Thoracic aorta (tissue), 2 donors: Measurements from ENCODE around the gene ALKBH5. TPM values are rescaled to one million over a fixed set of nuclear protein-coding genes. Genes with fewer than 3 reads are reported as not detected.

Experiments
- ATAC-seq: fragments of 150-250 bp; one replicate; pipeline ENCODE4 v1.8.0; 2017; ENCODE audit warnings: low read depth; ENCODE audit not compliant: insufficient number of reproducible peaks, low FRiP score
- DNase-seq: peaks from one replicate; pipeline ENCODE4 v3.0.0-alpha.2; 2020; ENCODE audit warnings: low spot score
- H3K27ac ChIP-seq, 2 donors: fragments of 200-600 bp; sonication (generic); 1 replicate in 1 of 2; 2 replicates in 1 of 2; pipeline ENCODE4 v1.5.1; 2016; ENCODE audit warnings: mild to moderate bottlenecking in 2 of 2, moderate library complexity in 2 of 2
- H3K27me3 ChIP-seq: fragments of 200-600 bp; sonication (generic); replicated peaks from 2 replicates; pipeline ENCODE4 v1.6.0; 2016; ENCODE audit warnings: mild to moderate bottlenecking; ENCODE audit not compliant: insufficient read depth
- H3K36me3 ChIP-seq: fragments of 200-600 bp; sonication (generic); one replicate; pipeline ENCODE4 v1.5.1; 2016
- H3K4me1 ChIP-seq, 2 donors: fragments of 200-600 bp; sonication (generic); 1 replicate in 1 of 2; 2 replicates in 1 of 2; pipeline versions ENCODE4 v1.5.1 to v1.6.0; 2016; ENCODE audit warnings: low read depth in 2 of 2, mild to moderate bottlenecking in 1 of 2; ENCODE audit not compliant: control insufficient read depth in 1 of 2
- H3K4me3 ChIP-seq: fragments of 200-600 bp; sonication (generic); 2 replicates; pipeline ENCODE4 v1.5.1; 2016; ENCODE audit warnings: mild to moderate bottlenecking
- H3K9me3 ChIP-seq: fragments of 200-600 bp; sonication (generic); 2 replicates; pipeline ENCODE4 v1.5.1; 2016
- total RNA-seq, 2 donors: library from RNA; depleted of rRNA; stranded (reverse); fragments of >200 nt; gene quantifications; one replicate each; pipeline versions ENCODE4 v1.1.0 to v1.2.3, GENCODE V29; 2016
- TF ChIP-seq, protein P1 (sequence below): fragments of 200-600 bp; sonication (generic); IDR thresholded peaks from one replicate; pipeline ENCODE4 v1.5.1; 2019; ENCODE audit warnings: antibody characterized with exemption

The ALKBH5 gene
- total RNA-seq, 2 donors from 2014 or later: 89.6 to 105 TPM

DNA sequence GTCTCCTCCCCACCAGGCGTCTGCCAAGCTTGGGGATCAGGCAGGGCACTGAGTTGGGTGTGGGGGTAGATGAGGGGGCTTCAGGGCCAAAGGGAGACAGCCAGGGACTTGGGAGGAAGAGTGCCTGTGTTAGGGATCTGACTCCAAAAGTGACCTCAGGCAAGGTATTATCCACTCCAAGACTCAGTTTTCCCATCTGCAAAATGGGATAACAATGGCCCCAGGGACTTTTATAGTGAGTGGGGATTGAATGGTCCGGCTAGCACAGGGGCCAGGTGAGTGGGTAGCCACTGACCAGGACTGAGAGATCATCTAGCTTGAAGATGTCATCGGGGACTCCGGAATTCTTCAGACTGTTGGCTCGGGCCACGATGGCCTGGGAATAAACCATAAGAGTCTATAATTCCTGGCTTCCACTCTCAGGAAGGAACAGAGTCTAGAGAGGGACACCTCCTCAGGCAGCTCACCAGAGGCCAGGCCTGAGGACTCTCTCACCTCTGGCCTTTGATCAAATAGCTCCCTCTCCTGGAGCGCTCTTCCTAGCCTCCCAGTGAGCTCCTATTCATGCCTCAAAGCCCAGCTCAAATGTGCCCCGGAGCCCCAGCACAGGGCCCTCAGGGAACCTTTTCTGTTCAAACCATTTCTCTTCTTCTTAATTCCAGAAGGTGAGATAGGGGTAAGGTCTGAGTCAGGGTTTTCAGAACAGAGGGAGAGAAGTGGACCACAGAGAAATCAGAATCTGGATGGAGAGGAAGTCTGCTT, 71.4 kb downstream of the ALKBH5 start:
- no peaks in the 10 kb centered on the region for H3K27me3 ChIP-seq
- ATAC-seq (no peak), DNase-seq (no peak)
- H3K4me3 ChIP-seq: no peak overlapping the region
- no peaks in the 10 kb centered on the region for H3K9me3 ChIP-seq
- TF ChIP-seq, protein P1, sequence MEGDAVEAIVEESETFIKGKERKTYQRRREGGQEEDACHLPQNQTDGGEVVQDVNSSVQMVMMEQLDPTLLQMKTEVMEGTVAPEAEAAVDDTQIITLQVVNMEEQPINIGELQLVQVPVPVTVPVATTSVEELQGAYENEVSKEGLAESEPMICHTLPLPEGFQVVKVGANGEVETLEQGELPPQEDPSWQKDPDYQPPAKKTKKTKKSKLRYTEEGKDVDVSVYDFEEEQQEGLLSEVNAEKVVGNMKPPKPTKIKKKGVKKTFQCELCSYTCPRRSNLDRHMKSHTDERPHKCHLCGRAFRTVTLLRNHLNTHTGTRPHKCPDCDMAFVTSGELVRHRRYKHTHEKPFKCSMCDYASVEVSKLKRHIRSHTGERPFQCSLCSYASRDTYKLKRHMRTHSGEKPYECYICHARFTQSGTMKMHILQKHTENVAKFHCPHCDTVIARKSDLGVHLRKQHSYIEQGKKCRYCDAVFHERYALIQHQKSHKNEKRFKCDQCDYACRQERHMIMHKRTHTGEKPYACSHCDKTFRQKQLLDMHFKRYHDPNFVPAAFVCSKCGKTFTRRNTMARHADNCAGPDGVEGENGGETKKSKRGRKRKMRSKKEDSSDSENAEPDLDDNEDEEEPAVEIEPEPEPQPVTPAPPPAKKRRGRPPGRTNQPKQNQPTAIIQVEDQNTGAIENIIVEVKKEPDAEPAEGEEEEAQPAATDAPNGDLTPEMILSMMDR: no peak
- peaks cover 18 to 24% of the 10 kb centered on the region in 2 donors for H3K4me1 ChIP-seq
- H3K36me3 ChIP-seq: peaks cover 58% of the 10 kb centered on the region
- no peak overlapping the region for H3K27ac ChIP-seq

DNA sequence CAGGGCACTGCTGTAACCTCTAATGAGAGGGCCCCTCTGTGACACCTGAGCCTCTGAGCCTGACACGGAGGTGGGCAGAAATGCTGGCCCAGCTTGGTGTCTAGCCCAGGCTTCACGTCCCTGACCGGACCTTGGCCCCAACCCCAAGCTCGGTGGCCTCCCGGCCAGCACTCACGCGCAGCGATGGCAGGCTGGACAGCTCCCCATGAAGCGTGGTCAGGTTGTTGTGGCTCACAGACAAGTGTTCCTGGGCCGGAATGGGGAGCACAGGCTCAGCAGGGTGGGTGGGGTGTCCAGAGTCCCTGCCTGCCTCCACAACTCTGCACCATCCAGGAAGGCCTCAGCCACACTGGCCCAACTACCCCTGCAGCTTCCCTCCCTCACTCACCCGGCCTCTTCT, 72.7 kb downstream of the ALKBH5 start:
- no peak for DNase-seq
- Histone ChIP-seq H3K27me3 (no peaks in the 10 kb centered on the region), H3K9me3 (no peaks in the 10 kb centered on the region), H3K4me1 (peaks cover 19 to 28% of the 10 kb centered on the region in 2 donors), H3K4me3 (peak overlapping the region; percentile 98), H3K27ac (no peak overlapping the region), H3K36me3 (peaks cover 45% of the 10 kb centered on the region)
- ATAC-seq: no peak
- TF ChIP-seq, protein P1: no peak

DNA sequence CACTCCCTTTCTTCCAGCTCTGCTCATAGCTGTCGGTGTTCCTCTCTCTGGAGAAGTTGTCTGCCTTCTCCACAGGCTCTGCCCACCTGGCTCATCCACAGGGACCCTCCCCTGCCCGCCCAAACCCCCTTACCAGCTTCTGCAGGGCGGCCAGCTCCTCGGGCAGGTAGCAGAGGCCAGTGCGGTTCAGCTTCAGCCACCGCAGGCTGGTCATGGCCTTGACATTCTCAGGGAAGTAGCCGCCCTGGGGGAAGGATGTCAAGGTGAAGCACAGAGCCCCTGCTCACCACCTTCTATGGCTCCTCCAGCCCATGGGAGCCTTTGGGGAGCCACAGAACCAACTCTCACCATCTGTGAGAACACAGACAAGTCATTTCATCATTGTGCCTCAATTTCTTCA, 73.1 kb downstream of the ALKBH5 start:
- no peaks in the 10 kb centered on the region for H3K27me3 ChIP-seq
- DNase-seq (no peak), ATAC-seq (no peak)
- peaks cover 41% of the 10 kb centered on the region for H3K36me3 ChIP-seq
- TF ChIP-seq, protein P1: no peak
- H3K4me1 ChIP-seq: peaks cover 23 to 33% of the 10 kb centered on the region in 2 donors
- peak overlapping the region; percentile 98 for H3K4me3 ChIP-seq
- peak overlapping the region in 1 of 2 donors; percentile 99 for H3K27ac ChIP-seq
- H3K9me3 ChIP-seq: no peaks in the 10 kb centered on the region

DNA sequence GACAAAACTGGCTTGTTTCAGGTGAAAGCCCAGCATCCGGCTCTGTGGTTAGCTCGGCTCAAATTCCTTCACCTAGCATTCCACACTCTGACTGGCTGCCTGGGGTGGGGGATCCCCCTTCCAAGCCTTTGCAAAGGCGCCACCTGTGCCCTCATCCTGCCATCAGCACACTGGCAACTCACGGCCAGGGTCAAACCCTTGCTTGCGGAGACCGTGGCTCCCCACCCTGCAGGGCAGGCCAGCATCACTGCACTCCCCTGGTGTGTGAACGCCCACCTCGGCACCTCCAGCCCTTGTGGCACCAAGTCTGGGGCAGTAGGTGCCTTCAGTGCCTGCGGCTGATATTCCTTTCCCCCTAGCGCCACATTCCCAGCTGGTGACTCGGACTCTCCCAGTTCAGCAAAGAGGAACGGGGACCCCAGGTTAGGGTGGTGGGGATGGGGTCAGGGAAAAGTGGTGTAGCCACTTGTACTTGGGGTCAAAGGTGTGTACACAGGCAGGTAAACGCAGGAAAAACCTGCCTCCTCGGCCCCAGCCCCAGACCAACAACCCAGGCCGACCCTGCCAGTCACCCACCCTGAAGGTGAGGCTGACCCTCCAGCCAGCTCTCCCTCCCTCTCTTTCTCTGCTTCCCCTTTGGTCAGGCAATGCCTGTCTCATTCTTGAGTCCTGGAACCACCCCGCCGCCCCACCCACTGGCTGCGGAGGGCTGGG, 73.8 kb downstream of the ALKBH5 start:
- Histone ChIP-seq H3K9me3 (no peaks in the 10 kb centered on the region), H3K36me3 (peaks cover 34% of the 10 kb centered on the region), H3K27ac (peak overlapping the region; percentile 95 to 99), H3K4me3 (peak overlapping the region; percentile 98), H3K4me1 (peaks cover 29 to 39% of the 10 kb centered on the region in 2 donors), H3K27me3 (no peaks in the 10 kb centered on the region)
- ATAC-seq: no peak
- DNase-seq: no peak
- TF ChIP-seq, protein P1: no peak

DNA sequence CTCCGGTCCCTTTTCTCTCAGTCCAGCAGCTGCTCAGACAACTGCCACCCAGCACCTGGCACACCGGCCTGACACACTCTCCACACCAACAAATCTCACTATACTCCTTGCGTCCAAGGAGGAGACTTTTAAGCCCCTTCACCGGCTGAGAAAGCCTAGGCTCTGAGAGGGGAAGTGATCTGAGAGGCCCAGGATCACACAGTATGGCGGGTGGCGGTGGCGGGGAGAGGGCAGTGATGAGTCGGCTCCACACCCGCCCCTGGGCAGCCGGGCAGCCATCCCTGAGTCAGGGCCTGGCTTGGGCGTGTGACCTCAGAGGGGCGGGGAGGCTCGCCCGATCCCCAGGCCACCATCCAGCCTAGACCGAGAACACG, 74.3 kb downstream of the ALKBH5 start:
- Histone ChIP-seq H3K4me1 (peaks cover 29 to 45% of the 10 kb centered on the region in 2 donors), H3K36me3 (peaks cover 29% of the 10 kb centered on the region), H3K27ac (peak overlapping the region; percentile 95 to 99), H3K9me3 (no peaks in the 10 kb centered on the region), H3K27me3 (no peaks in the 10 kb centered on the region), H3K4me3 (peak overlapping the region; percentile 98)
- TF ChIP-seq, protein P1: no peak
- DNase-seq (peak; percentile 77), ATAC-seq (peak; percentile 47)
